ENCODE measurements around the gene PCDH15. TPM values are rescaled to one million over a fixed set of nuclear protein-coding genes. Genes with fewer than 3 reads are reported as not detected.

The PCDH15 gene
- total and polyA plus RNA-seq, 2 of the 4 experiments (the other 2 are of a cell fraction), result not detected

DNA sequence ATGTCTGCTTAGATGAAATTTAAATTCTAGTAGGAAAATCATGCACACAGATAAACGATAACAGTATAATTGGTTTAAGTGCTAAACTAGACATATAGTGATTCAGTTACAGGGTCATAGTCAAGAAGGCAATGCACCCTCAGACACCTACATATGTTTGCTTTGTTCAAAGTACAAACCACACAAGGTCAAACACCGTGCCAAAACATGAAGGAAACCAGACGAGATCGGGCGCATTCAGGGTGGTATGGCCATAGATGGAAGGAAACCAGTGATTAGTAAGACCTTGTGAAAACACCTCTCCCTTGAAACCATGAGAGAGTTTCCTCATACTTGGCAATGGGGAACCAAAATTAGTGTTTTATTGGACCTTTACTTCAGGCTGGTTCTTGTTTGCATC is 906.9 kb downstream of the PCDH15 start:
- H3K56ac ChIP-seq (ENCODE audit: extremely low read depth, insufficient read depth, low read length), result no peak overlapping the region
- in situ Hi-C loops (cut with MboI; ENCODE audit: low sequenced_read_pairs) (no loop called here), dilution Hi-C loops (cut with HindIII; ENCODE audit: low sequenced_read_pairs, unreplicated experiment) (no loop called here), intact Hi-C loops (cut with micrococcal nuclease) (no loop called here)
- H3K4me1 ChIP-seq (ENCODE audit: control insufficient read depth, insufficient read depth, low read length), result no peaks in the 10 kb centered on the region
- no peak overlapping the region for H2BK5ac ChIP-seq (ENCODE audit: low read depth, low read length, poor library complexity, severe bottlenecking)
- no peak overlapping the region for H3K14ac ChIP-seq (replicated peaks; ENCODE audit: low read depth, low read length)
- H3K9me1 ChIP-seq (ENCODE audit: insufficient read depth, low read length), result no peaks in the 10 kb centered on the region
- no peak overlapping the region for H2AK5ac ChIP-seq (ENCODE audit: low read depth, low read length)
- no peak overlapping the region for H3K18ac ChIP-seq (ENCODE audit: low read depth, low read length)
- H4K8ac ChIP-seq (ENCODE audit: low read depth in 2 of 2, low read length in 2 of 2), result no peak overlapping the region
- CTCF ChIA-PET, result no interaction called here
- H3K4me3 ChIP-seq (ENCODE audit: insufficient read depth, low read depth, low read length), result no peak overlapping the region
- no peak overlapping the region for H3K9ac ChIP-seq (ENCODE audit: low read depth, low read length)
- H3K4ac ChIP-seq (ENCODE audit: low read depth, low read length), result no peak overlapping the region
- H2AK9ac ChIP-seq (replicated peaks; ENCODE audit: low read depth, low read length, poor library complexity), result no peak overlapping the region
- no peak for TF ChIP-seq NFE2L2 (IDR thresholded peaks at IDR 0.05; ENCODE audit: low read depth, low read length)
- TF ChIP-seq FOS (IDR thresholded peaks at IDR 0.05; ENCODE audit: low read depth, low read length), result no peak
- no peak for TF ChIP-seq RAD21 (IDR thresholded peaks at IDR 0.05; ENCODE audit: low read length)
- TF ChIP-seq, protein P1, sequence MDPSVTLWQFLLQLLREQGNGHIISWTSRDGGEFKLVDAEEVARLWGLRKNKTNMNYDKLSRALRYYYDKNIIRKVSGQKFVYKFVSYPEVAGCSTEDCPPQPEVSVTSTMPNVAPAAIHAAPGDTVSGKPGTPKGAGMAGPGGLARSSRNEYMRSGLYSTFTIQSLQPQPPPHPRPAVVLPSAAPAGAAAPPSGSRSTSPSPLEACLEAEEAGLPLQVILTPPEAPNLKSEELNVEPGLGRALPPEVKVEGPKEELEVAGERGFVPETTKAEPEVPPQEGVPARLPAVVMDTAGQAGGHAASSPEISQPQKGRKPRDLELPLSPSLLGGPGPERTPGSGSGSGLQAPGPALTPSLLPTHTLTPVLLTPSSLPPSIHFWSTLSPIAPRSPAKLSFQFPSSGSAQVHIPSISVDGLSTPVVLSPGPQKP (IDR thresholded peaks at IDR 0.05; ENCODE audit: borderline replicate concordance, low read depth, low read length), result no peak
- TF ChIP-seq, protein P2, sequence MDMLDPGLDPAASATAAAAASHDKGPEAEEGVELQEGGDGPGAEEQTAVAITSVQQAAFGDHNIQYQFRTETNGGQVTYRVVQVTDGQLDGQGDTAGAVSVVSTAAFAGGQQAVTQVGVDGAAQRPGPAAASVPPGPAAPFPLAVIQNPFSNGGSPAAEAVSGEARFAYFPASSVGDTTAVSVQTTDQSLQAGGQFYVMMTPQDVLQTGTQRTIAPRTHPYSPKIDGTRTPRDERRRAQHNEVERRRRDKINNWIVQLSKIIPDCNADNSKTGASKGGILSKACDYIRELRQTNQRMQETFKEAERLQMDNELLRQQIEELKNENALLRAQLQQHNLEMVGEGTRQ (IDR thresholded peaks at IDR 0.05; ENCODE audit: low read depth, low read length), result no peak
- no peak for TF ChIP-seq BHLHE40 (IDR thresholded peaks at IDR 0.05; ENCODE audit: low read depth, low read length)
- no peak for TF ChIP-seq POLR2A (IDR thresholded peaks at IDR 0.05; ENCODE audit: low read depth, low read length)
- no peak for TF ChIP-seq CEBPB (IDR thresholded peaks at IDR 0.05; ENCODE audit: low read depth, low read length)
- TF ChIP-seq, protein P3, sequence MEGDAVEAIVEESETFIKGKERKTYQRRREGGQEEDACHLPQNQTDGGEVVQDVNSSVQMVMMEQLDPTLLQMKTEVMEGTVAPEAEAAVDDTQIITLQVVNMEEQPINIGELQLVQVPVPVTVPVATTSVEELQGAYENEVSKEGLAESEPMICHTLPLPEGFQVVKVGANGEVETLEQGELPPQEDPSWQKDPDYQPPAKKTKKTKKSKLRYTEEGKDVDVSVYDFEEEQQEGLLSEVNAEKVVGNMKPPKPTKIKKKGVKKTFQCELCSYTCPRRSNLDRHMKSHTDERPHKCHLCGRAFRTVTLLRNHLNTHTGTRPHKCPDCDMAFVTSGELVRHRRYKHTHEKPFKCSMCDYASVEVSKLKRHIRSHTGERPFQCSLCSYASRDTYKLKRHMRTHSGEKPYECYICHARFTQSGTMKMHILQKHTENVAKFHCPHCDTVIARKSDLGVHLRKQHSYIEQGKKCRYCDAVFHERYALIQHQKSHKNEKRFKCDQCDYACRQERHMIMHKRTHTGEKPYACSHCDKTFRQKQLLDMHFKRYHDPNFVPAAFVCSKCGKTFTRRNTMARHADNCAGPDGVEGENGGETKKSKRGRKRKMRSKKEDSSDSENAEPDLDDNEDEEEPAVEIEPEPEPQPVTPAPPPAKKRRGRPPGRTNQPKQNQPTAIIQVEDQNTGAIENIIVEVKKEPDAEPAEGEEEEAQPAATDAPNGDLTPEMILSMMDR (conservative IDR thresholded peaks at IDR 0.05; ENCODE audit: low read depth, low read length), result no peak
- TF ChIP-seq RFX5 (IDR thresholded peaks at IDR 0.05; ENCODE audit: low read depth, low read length), result no peak
- no TSS peak for BruUV-seq (replicated peaks)
- no peak for DNase-seq
- H3K79me1 ChIP-seq (ENCODE audit: low read depth in 1 of 2, low read length in 2 of 2), result no peaks in the 10 kb centered on the region
- WGBS, 2 experiments (ENCODE audit: extremely low coverage in 2 of 2, insufficient read length in 1 of 2), result no CpG with 5 or more reads among the region's 5 CpGs
- H3K4me2 ChIP-seq (ENCODE audit: low read depth, low read length), result no peak overlapping the region
- ATAC-seq (ENCODE audit: low read depth), result no peak
- H2BK120ac ChIP-seq (ENCODE audit: low read depth, low read length), result no peak overlapping the region
- POLR2A ChIA-PET (ENCODE audit: unreplicated experiment), result no interaction called here
- H3K27ac ChIP-seq (ENCODE audit: insufficient read depth, low read length), result no peak overlapping the region
- H2AFZ ChIP-seq (replicated peaks; ENCODE audit: low read length, poor library complexity), result no peak overlapping the region
- no peak overlapping the region for H4K91ac ChIP-seq (ENCODE audit: insufficient read depth, low read depth, low read length)
- H4K20me1 ChIP-seq (ENCODE audit: insufficient read depth, low read length), result no peaks in the 10 kb centered on the region
- H2BK20ac ChIP-seq (ENCODE audit: low read depth, low read length), result no peak overlapping the region
- H2BK15ac ChIP-seq (ENCODE audit: low read depth, low read length), result no peak overlapping the region
- H3K27me3 ChIP-seq (ENCODE audit: control insufficient read depth, insufficient read depth, low read length), result no peaks in the 10 kb centered on the region
- H3K9me3 ChIP-seq (ENCODE audit: control insufficient read depth, insufficient read depth, low read length), result peaks cover 2% of the 10 kb centered on the region; the same call in 1 of the 2 replicates
- no peak overlapping the region for H4K5ac ChIP-seq (ENCODE audit: low read depth, low read length)
- no peak overlapping the region for H3K23ac ChIP-seq (ENCODE audit: low read depth, low read length)
- no peaks in the 10 kb centered on the region for H3K36me3 ChIP-seq (ENCODE audit: control insufficient read depth, insufficient read depth, low read length)

All from IMR-90 (cell line).